ENCODE measurements around the gene ZNF775. TPM values are rescaled to one million over a fixed set of nuclear protein-coding genes. Genes with fewer than 3 reads are reported as not detected.
A peak's percentile ranks its signal among the peaks of the same experiment; 100 is the strongest.

Gene ZNF775
- polyA plus RNA-seq, 3 donors, result 8.4 to 9.7 (median 8.6) TPM

GRCh38 chr7:150398965-150399320 is 19.8 kb downstream of the ZNF775 start:
- no peak for DNase-seq

- DNase-seq, result no peak
Observed at GRCh38 chr7:150399421-150400007, 20.4 kb downstream of the ZNF775 start.

- DNase-seq, result no peak
Observed at GRCh38 chr7:150400008-150400787, 21.1 kb downstream of the ZNF775 start.

GRCh38 chr7:150400788-150401423 is 21.8 kb downstream of the ZNF775 start:
- DNase-seq, result no peak

- no peak for DNase-seq
Observed at GRCh38 chr7:150401424-150401790, 22.3 kb downstream of the ZNF775 start.

DNA sequence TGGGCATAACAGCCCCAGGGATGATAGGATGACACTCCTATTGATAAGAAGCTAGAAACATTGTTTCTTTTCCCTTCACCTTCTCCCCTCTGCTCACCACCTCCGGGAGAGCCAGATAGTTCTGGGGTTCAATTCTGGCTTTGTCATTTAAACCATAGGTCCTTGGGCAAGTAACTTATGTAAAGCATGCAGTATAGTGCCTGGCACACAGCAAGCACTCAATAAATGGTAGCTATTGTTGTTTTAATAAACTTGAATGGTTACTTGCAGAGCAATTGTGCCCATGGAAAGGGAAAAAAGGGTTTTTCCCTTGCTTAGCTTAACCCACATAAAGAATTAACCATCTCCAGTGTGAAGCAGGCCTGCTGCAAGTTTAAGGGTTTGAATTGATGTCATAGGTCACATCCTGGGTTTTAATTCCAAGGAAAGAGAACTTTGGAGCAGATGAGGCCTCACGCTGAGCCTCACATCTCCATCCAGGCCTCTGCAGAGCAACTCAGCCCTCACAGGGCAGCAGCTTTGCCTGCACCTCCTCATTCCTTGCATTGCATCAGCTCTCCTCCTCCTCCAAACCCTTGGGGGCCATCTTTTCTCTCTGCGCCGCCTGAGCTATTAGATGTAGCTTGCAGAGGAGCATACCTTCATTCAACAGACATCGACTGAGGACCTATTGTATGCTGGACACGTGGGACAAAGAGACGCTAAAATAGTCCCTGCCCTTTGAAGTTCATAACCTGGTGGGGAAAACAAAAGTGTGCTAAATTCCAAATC is 22.9 kb downstream of the ZNF775 start:
- no peak for DNase-seq

DNA sequence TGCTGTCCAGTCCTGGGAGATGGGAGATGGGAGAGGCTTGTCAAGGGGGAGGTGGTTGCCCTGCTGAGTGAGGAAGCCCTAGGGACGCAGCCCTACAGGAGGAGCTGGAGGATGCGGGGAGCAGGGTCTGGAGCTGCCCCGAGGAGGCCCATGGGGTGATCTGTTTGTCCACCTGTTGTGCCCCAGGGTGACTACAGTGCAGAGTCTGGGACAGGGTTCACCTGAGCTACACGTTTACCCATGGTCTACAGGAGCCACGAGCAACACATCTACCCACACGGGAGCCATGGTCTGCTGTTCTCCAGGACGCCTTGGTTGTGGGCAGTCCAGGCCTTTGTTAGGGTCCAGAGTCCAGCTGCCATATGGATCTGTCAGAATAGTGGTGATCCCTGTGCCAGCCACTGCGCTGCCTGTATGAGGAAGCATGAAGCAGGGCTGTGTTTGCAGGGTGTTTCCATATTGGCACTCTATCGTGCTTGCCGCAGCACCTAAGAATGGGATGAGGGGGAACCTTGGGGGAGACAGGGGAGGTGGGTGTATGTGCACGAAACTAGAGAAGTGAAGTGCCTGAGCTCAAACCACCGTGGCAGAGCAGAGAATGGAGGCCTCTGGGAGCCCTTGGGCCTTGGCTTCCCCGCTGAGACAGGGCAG is 23.7 kb downstream of the ZNF775 start:
- DNase-seq, result no peak

DNA sequence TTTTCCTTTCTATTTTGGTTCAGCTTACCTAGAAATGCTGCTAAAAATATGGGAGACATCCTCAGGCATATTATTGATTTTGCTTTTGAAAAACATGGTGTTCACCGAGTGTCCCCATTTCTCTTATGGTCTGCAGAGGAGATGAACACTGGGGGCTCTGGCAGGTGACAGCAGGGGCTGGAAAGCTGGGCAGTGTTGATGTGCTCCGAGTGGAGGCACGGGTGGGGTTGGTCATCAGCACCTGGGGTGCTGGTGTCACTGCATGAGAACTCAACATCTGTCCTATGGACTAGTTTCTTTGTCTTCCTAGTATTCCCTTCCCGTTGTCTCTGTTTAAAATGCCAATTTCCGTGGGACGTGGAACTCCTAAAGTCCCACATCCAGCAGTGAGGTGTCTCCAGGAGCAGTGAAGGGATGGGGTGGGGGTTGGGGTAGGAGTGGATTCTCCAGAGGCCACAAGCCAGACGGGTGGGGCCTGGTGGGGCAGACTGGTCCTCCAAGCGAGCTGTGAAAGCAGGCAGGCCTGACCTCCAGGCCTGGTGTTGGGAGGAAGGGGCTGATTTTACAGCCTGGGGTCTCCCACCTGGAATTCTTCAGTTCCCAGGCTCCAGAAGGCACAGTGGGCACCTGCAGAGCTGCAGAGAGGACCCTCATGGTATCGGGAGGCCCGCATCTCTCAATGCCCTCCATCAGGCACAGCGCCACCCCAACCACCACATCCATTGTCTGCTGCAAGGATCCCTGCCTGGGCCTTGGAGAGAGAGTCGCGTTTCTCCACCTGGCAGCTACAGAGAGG is 24.4 kb downstream of the ZNF775 start:
- DNase-seq, result no peak

GRCh38 chr7:150404172-150404804 is 25.2 kb downstream of the ZNF775 start:
- DNase-seq, result no peak

DNA sequence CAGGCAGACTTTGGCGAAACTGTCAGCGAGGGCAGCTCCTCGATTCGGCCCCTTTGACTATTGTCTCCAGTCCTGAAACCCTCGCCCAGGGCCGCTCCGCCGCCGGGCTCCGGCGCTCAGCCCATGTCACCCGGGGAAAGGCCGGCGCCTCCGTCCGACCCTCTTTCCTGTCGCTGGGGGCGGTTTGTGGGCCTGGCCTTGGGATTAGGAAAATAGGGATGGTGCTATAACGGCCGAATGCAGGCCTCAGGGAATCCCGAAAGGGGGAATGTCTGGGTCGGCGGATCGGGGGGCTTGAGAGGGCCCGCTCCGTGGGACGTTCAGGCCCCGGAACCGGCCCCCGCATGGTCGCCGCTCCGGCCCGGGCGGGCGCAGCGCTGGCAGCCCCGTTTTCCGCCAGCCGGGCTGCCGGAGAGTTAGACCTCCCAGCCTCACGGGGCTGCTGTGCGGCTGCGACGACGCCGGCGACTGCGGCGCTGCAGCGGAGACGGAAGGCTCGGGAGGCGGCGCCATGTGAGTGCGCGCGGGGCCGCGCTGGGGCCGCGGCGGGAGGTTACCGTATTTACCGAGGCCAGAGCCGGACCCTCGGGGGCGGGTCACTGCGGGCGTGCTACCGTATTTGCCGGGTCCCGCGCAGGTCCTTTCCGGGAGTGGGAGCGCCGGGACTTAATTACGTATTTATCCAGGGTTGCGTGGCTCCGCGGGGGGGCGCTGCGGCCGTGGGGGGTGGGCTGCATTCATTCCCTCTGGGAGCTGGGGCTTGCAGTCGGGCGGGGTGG is 25.9 kb downstream of the ZNF775 start:
- DNase-seq, result peak; percentile 86

- no peak for DNase-seq
Observed at GRCh38 chr7:150405584-150406311, 26.6 kb downstream of the ZNF775 start.

DNA sequence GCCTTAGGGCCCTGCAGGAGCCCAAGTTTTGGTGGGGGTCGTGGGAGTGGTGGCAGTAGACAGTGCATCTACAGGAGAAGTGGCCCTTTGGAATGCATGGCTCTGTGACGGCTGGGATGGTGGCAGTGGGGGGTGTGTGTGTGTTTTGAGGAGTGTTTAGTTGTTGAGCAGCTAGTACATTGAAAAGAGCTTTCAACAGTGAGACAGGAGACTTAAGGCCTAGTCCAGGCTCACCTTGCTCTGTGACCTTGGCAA is 27.1 kb downstream of the ZNF775 start:
- no peak for DNase-seq

GRCh38 chr7:150406567-150407421 is 27.7 kb downstream of the ZNF775 start:
- no peak for DNase-seq

DNA sequence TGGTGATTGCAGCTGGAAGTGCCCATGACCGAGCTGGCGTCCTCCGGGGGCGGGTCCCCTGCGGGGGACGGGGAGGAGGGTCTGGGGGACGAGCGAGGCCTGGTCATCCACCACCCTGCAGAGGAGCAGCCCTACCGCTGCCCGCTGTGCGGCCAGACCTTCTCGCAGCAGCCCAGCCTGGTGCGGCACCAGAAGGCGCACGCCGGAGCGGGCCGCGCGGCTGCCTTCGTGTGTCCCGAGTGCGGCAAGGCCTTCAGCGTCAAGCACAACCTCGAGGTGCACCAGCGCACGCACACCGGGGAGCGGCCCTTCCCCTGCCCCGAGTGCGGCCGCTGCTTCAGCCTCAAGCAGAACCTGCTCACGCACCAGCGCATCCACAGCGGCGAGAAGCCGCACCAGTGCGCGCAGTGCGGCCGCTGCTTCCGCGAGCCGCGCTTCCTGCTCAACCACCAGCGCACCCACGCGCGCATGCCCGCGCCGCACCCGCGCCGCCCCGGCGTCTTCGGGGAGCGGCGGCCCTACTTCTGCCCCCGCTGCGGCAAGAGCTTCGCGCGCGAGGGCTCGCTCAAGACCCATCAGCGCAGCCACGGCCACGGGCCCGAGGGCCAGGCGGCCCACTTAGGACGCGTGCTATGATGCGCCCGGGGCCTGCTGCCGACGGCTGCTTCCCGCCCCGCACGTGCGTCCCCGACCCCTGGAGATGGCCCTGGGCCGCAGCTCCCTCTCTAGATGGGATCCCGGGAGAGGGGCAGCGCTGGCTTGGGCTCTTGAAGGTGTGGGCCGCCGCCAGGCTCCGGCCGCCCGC is 28.7 kb downstream of the ZNF775 start:
- DNase-seq, result no peak

- DNase-seq, result no peak
Observed at GRCh38 chr7:150408393-150409299, 29.5 kb downstream of the ZNF775 start.

- DNase-seq, result no peak
Observed at GRCh38 chr7:150409300-150410030, 30.3 kb downstream of the ZNF775 start.
